ENCODE results near the gene AGAP1.

Gene AGAP1

GRCh38 chr2:235765181-235765820 lies 271.5 kb downstream of the AGAP1 start:
- in situ Hi-C loops (cut with HindIII; ENCODE audit: low pct_ligation_motif_present, low sequenced_read_pairs) = no loop called here
- no peak overlapping the region for H3K4me3 ChIP-seq (ENCODE audit: low read depth, low read length)
- no peaks in the 10 kb centered on the region for H3K36me3 ChIP-seq (replicated peaks)
- H3K27ac ChIP-seq = peak overlapping the region; percentile 22
- no peaks in the 10 kb centered on the region for H3K27me3 ChIP-seq (replicated peaks)
- peak; percentile 81 for DNase-seq
- TF ChIP-seq, protein P1, sequence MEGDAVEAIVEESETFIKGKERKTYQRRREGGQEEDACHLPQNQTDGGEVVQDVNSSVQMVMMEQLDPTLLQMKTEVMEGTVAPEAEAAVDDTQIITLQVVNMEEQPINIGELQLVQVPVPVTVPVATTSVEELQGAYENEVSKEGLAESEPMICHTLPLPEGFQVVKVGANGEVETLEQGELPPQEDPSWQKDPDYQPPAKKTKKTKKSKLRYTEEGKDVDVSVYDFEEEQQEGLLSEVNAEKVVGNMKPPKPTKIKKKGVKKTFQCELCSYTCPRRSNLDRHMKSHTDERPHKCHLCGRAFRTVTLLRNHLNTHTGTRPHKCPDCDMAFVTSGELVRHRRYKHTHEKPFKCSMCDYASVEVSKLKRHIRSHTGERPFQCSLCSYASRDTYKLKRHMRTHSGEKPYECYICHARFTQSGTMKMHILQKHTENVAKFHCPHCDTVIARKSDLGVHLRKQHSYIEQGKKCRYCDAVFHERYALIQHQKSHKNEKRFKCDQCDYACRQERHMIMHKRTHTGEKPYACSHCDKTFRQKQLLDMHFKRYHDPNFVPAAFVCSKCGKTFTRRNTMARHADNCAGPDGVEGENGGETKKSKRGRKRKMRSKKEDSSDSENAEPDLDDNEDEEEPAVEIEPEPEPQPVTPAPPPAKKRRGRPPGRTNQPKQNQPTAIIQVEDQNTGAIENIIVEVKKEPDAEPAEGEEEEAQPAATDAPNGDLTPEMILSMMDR (IDR thresholded peaks at IDR 0.05; ENCODE audit: low read depth, low read length, missing control alignments) = no peak

GRCh38 chr2:235766278-235766677 lies 272.4 kb downstream of the AGAP1 start:
- no peaks in the 10 kb centered on the region for H3K36me3 ChIP-seq (replicated peaks)
- H3K27ac ChIP-seq = peak overlapping the region; percentile 5
- in situ Hi-C loops (cut with HindIII; ENCODE audit: low pct_ligation_motif_present, low sequenced_read_pairs) = no loop called here
- no peak overlapping the region for H3K4me3 ChIP-seq (ENCODE audit: low read depth, low read length)
- H3K27me3 ChIP-seq (replicated peaks) = no peaks in the 10 kb centered on the region
- peak; percentile 93 for DNase-seq
- TF ChIP-seq, protein P1 (IDR thresholded peaks at IDR 0.05; ENCODE audit: low read depth, low read length, missing control alignments) = peak; percentile 83

GRCh38 chr2:235768606-235769005 lies 274.8 kb downstream of the AGAP1 start:
- in situ Hi-C loops (cut with HindIII; ENCODE audit: low pct_ligation_motif_present, low sequenced_read_pairs) = no loop called here
- H3K36me3 ChIP-seq (replicated peaks) = no peaks in the 10 kb centered on the region
- H3K27me3 ChIP-seq (replicated peaks) = no peaks in the 10 kb centered on the region
- H3K27ac ChIP-seq = no peak overlapping the region
- H3K4me3 ChIP-seq (ENCODE audit: low read depth, low read length) = no peak overlapping the region
- DNase-seq = no peak
- TF ChIP-seq, protein P1 (IDR thresholded peaks at IDR 0.05; ENCODE audit: low read depth, low read length, missing control alignments) = no peak

- H3K27me3 ChIP-seq (replicated peaks) = no peaks in the 10 kb centered on the region
- no peak for DNase-seq
- no peaks in the 10 kb centered on the region for H3K36me3 ChIP-seq (replicated peaks)
- TF ChIP-seq, protein P1 (IDR thresholded peaks at IDR 0.05; ENCODE audit: low read depth, low read length, missing control alignments) = no peak
- no peak overlapping the region for H3K27ac ChIP-seq
- in situ Hi-C loops (cut with HindIII; ENCODE audit: low pct_ligation_motif_present, low sequenced_read_pairs) = no loop called here
- H3K4me3 ChIP-seq (ENCODE audit: low read depth, low read length) = no peak overlapping the region
Observed at GRCh38 chr2:235769046-235769445, 275.2 kb downstream of the AGAP1 start.

DNA sequence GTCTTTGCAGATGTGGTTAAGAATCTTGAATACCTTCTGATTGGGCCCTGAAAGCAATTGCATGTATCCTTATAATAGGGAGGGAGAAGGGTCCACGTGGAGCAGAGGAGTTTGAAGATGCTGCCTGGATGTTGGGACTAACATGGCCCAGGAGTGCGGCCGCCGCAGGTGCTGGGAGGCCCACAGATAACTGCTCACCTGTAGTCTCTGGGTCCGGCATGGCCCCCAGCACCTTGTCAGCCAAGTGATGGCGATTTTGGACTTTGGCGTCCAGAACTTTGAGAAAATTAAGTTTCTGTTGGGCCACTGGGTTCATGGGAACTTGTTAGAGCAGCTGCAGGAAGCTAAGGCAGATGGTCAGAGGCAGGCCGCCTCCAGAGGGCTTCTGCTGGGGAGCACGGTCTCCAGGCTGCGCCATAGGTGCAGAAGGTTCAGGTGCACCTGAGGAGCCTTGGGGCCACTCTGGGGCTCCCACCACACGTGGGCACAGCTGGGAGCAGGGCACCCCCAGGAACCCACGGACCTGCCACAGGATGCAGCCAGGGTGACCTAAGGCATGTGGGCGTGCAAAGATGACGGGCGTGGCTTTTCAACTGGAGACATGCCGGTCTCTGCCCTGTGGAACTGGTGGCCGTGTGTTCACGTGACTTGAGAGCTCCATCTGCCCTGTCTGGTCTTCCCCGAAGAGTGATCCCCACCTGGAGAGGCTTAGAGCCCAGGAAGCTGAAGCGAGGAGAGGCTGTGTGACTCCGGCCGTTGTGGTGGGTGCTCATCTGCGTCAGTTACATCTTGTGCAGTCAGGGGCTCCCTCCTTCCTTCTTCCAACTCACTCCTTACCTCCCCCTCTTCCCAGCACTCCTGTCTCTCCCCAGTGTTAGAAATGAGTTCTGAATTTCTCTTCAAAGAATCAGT lies 277.3 kb downstream of the AGAP1 start:
- H3K36me3 ChIP-seq (replicated peaks) = no peaks in the 10 kb centered on the region
- H3K27ac ChIP-seq = no peak overlapping the region
- no peaks in the 10 kb centered on the region for H3K27me3 ChIP-seq (replicated peaks)
- H3K4me3 ChIP-seq (ENCODE audit: low read depth, low read length) = no peak overlapping the region
- DNase-seq = no peak
- in situ Hi-C loops (cut with HindIII; ENCODE audit: low pct_ligation_motif_present, low sequenced_read_pairs) = no loop called here
- TF ChIP-seq, protein P1 (IDR thresholded peaks at IDR 0.05; ENCODE audit: low read depth, low read length, missing control alignments) = no peak

Data from brain microvascular endothelial cell (primary cell).